GM23338 (cell line): ENCODE results near the gene TYROBP. TPM values are rescaled to one million over a fixed set of nuclear protein-coding genes. Genes with fewer than 3 reads are reported as not detected.

Source experiments
- ATAC-seq: fragments of 200-7000 bp; cut with Tn5 transposase; 3 replicates; pipeline ENCODE4 v1.9.1; 2020
- DNase-seq: peaks from one replicate; pipeline ENCODE4 v3.0.0-alpha.2; 2015; ENCODE audit warnings: low spot score
- H2AFZ ChIP-seq: fragments of 200-600 bp; sonication (generic); 2 replicates; pipeline ENCODE4 v1.8.0; 2016; ENCODE audit warnings: antibody characterized with exemption, mild to moderate bottlenecking, moderate library complexity
- H3F3A ChIP-seq: fragments of 200-600 bp; sonication (generic); replicated peaks from 2 replicates; pipeline ENCODE4 v1.8.0; 2017; ENCODE audit warnings: antibody characterized with exemption, mixed run types, low read depth
- H3K27ac ChIP-seq: fragments of 200-600 bp; sonication (generic); 2 replicates; pipeline ENCODE4 v1.6.1; 2016; ENCODE audit warnings: low read depth
- H3K27me3 ChIP-seq: fragments of 200-600 bp; sonication (generic); 2 replicates; pipeline ENCODE4 v1.8.0; 2016; ENCODE audit warnings: mild to moderate bottlenecking, mixed run types, moderate library complexity; ENCODE audit not compliant: insufficient read depth
- H3K36me3 ChIP-seq: fragments of 200-600 bp; sonication (generic); 2 replicates; pipeline ENCODE4 v1.8.0; 2016; ENCODE audit warnings: mild to moderate bottlenecking; ENCODE audit not compliant: insufficient read depth
- H3K4me1 ChIP-seq: fragments of 200-600 bp; sonication (generic); 2 replicates; pipeline ENCODE4 v1.8.0; 2016; ENCODE audit warnings: mild to moderate bottlenecking, moderate library complexity; ENCODE audit not compliant: insufficient read depth
- H3K4me2 ChIP-seq: fragments of 200-600 bp; sonication (generic); 2 replicates; pipeline ENCODE4 v1.7.1; 2017; ENCODE audit warnings: mixed run types
- H3K4me3 ChIP-seq: fragments of 200-600 bp; sonication (generic); 2 replicates; pipeline ENCODE4 v1.6.1; 2016; ENCODE audit warnings: mixed run types
- H3K79me2 ChIP-seq: fragments of 200-600 bp; sonication (generic); replicated peaks from 2 replicates; pipeline ENCODE4 v1.8.0; 2017; ENCODE audit warnings: mild to moderate bottlenecking; ENCODE audit not compliant: insufficient read depth
- H3K9me2 ChIP-seq: fragments of 200-600 bp; sonication (generic); 2 replicates; pipeline ENCODE4 v1.8.0; 2017; ENCODE audit not compliant: insufficient read depth
- H4K20me1 ChIP-seq: fragments of 200-600 bp; sonication (generic); replicated peaks from 2 replicates; pipeline ENCODE4 v1.8.0; 2017; ENCODE audit warnings: mild to moderate bottlenecking; ENCODE audit not compliant: insufficient read depth
- H3K27ac Mint-ChIP-seq: 2 replicates; pipeline ENCODE4 v1.8.0; 2020; ENCODE audit warnings: inconsistent platforms, mild to moderate bottlenecking, moderate library complexity, mixed read lengths
- H3K27me3 Mint-ChIP-seq: 3 replicates; pipeline ENCODE4 v1.8.0; 2022; ENCODE audit warnings: low read depth, mild to moderate bottlenecking, moderate library complexity, mixed read lengths, inconsistent platforms; ENCODE audit not compliant: insufficient read depth, poor library complexity
- H3K36me3 Mint-ChIP-seq: 3 replicates; pipeline ENCODE4 v1.8.0; 2021; ENCODE audit warnings: low read depth, mild to moderate bottlenecking, inconsistent platforms, moderate library complexity, mixed read lengths
- H3K4me1 Mint-ChIP-seq: 3 replicates; pipeline ENCODE4 v1.8.0; 2020; ENCODE audit warnings: mild to moderate bottlenecking, inconsistent platforms, mixed read lengths
- H3K4me3 Mint-ChIP-seq: 3 replicates; pipeline ENCODE4 v1.8.0; 2021; ENCODE audit warnings: moderate library complexity, mild to moderate bottlenecking, inconsistent platforms, mixed read lengths
- H3K9me3 Mint-ChIP-seq: 3 replicates; pipeline ENCODE4 v1.8.0; 2020; ENCODE audit warnings: moderate library complexity, mild to moderate bottlenecking, inconsistent platforms, mixed read lengths
- CREB1 ChIP-seq: fragments of 250-450 bp; sonication (Bioruptor Pico); IDR thresholded peaks from 2 replicates; pipeline ENCODE4 v1.5.0; 2020; ENCODE audit warnings: low read depth, mild to moderate bottlenecking, moderate library complexity
- ETS1 ChIP-seq: IDR thresholded peaks from 2 replicates; pipeline ENCODE4 v1.6.1; 2016; ENCODE audit warnings: antibody characterized with exemption
- EZH2 ChIP-seq: fragments of 200-600 bp; sonication (generic); IDR thresholded peaks from one replicate; pipeline ENCODE4 v1.8.0; 2017; ENCODE audit warnings: antibody characterized with exemption, mild to moderate bottlenecking, low read depth; ENCODE audit not compliant: unreplicated experiment
- JUNB ChIP-seq: IDR thresholded peaks from one replicate; pipeline ENCODE4 v1.6.1; 2016; ENCODE audit warnings: antibody characterized with exemption; ENCODE audit not compliant: unreplicated experiment
- POLR2AphosphoS5 ChIP-seq: IDR thresholded peaks from 2 replicates; pipeline ENCODE4 v1.6.1; 2016; ENCODE audit warnings: antibody characterized with exemption, low read depth
- ZNF331 ChIP-seq: fragments of 250-450 bp; sonication (Bioruptor Pico); IDR thresholded peaks from 2 replicates; pipeline ENCODE4 v1.5.0; 2020; ENCODE audit warnings: low read depth, mild to moderate bottlenecking, moderate library complexity
- ZNF462 ChIP-seq: fragments of 250-450 bp; sonication (Bioruptor Pico); IDR thresholded peaks from 2 replicates; pipeline ENCODE4 v1.5.0; 2020; ENCODE audit warnings: mild to moderate bottlenecking, moderate library complexity
- polyA plus RNA-seq: library from polyadenylated mRNA; unstranded; fragments of >200 nt; fragmentation: Nextera tagmentation; extraction: Ambion mirVana; gene quantifications from 2 replicates; pipeline ENCODE4 v1.2.1, GENCODE V29; 2016
- total RNA-seq: library from RNA; depleted of rRNA; stranded (reverse); fragments of >200 nt; shearing (Covaris generic); gene quantifications from 2 replicates; pipeline ENCODE4 v1.2.3, GENCODE V29; 2014

TYROBP gene
- total and polyA plus RNA-seq, 2 experiments from 2014 or later = not detected

GRCh38 chr19:35943321-35944301, 35.5 kb upstream of the TYROBP start (continued):
- TF ChIP-seq ZNF462 (CRISPR knock-in tag) (no peak), ZNF331 (CRISPR knock-in tag) (no peak), CREB1 (CRISPR knock-in tag) (no peak), EZH2 (no peak), POLR2AphosphoS5 (no peak)

- H2AFZ ChIP-seq = no peak overlapping the region
- H3K27me3 Mint-ChIP-seq = peaks cover 10% of the 10 kb centered on the region
- H3K4me1 Mint-ChIP-seq = peaks cover 14% of the 10 kb centered on the region
- 0 out of 2 replicates have a peak, but pooled peaks cover 6% of the 10 kb centered on the region for H3F3A ChIP-seq
- no peaks in the 10 kb centered on the region for H3K36me3 ChIP-seq
- H4K20me1 ChIP-seq = peaks cover 5% of the 10 kb centered on the region; the same call in 1 of the 2 replicates
- no peaks in the 10 kb centered on the region for H3K9me2 ChIP-seq
- no peaks in the 10 kb centered on the region for H3K27me3 ChIP-seq
- ATAC-seq (no peak), DNase-seq (no peak)
- H3K79me2 ChIP-seq = peaks cover 2% of the 10 kb centered on the region
- H3K27ac ChIP-seq = no peak overlapping the region
- peaks cover 19% of the 10 kb centered on the region for H3K36me3 Mint-ChIP-seq
- H3K4me3 ChIP-seq = no peak overlapping the region
- H3K4me2 ChIP-seq = no peak overlapping the region
- H3K9me3 Mint-ChIP-seq = no peaks in the 10 kb centered on the region; the same call in 1 of the 3 replicates
- H3K27ac Mint-ChIP-seq = no peak overlapping the region
- no peak overlapping the region for H3K4me3 Mint-ChIP-seq
- H3K4me1 ChIP-seq = 0 out of 2 replicates have a peak, but pooled peaks cover 10% of the 10 kb centered on the region
- TF ChIP-seq JUNB (no peak), POLR2AphosphoS5 (no peak), ETS1 (no peak)
Observed at GRCh38 chr19:35942235-35942634, 34.1 kb upstream of the TYROBP start.
